GM06990 (cell line): ENCODE measurements around the gene TUBA4A.

ENCODE experiments used
- DNase-seq: peaks from one replicate; pipeline ENCODE4 v3.0.0-alpha.2; 2011; ENCODE audit not compliant: insufficient read length; ENCODE audit errors: extremely low read depth
- H3K27me3 ChIP-seq: replicated peaks from 2 replicates; pipeline ENCODE4 v1.6.0; 2011; ENCODE audit warnings: low read length; ENCODE audit not compliant: control insufficient read depth, insufficient read depth
- H3K36me3 ChIP-seq: 2 replicates; pipeline ENCODE4 v1.5.1; 2011; ENCODE audit warnings: low read length; ENCODE audit not compliant: control insufficient read depth, insufficient read depth
- H3K4me3 ChIP-seq: replicated peaks from 2 replicates; pipeline ENCODE4 v1.5.1; 2011; ENCODE audit warnings: low read depth, mild to moderate bottlenecking, control low read depth, low read length
- TF ChIP-seq, protein P1 (sequence below): IDR thresholded peaks from 2 replicates; pipeline ENCODE4 v1.5.1; 2011; ENCODE audit warnings: low read length, control low read depth, mild to moderate bottlenecking, inconsistent platforms; ENCODE audit not compliant: insufficient read depth, poor library complexity, severe bottlenecking

Gene TUBA4A

DNA sequence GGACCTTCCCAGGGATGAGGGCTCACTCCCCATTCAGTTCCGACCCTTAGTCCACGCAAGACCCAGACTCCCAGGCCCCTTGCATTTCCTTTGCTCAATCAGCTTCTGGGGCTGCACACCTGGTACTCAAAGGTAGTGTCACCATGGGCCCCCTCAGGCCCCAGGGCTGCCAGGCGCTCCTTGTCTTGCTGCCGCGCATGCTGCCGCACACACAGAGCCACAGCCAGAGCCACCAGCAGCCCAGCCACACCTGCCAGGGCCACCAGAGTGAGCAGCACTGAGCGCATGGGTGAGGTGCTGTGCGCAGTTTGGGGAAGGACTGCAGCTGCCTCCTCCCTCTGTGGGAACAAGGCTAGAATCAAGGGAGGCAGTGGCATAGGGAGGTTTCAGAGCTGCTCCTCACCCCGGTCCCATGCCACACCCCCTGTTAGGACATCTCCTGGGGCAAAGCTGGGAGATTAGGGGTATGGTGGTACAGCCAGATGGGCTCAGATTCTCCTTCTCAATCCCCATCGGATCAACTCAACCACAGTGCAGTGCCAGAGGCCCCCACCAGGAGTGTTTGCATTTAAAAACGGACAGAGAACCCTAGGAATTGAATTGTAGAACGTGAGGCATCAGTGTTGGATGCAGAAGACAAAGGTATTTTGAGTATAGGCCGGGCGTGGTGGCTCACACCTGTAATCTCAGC lies 44.2 kb upstream of the TUBA4A start:
- H3K27me3 ChIP-seq, result peaks cover 3% of the 10 kb centered on the region
- no peak for DNase-seq
- no peaks in the 10 kb centered on the region for H3K36me3 ChIP-seq
- no peak overlapping the region for H3K4me3 ChIP-seq
- TF ChIP-seq, protein P1, sequence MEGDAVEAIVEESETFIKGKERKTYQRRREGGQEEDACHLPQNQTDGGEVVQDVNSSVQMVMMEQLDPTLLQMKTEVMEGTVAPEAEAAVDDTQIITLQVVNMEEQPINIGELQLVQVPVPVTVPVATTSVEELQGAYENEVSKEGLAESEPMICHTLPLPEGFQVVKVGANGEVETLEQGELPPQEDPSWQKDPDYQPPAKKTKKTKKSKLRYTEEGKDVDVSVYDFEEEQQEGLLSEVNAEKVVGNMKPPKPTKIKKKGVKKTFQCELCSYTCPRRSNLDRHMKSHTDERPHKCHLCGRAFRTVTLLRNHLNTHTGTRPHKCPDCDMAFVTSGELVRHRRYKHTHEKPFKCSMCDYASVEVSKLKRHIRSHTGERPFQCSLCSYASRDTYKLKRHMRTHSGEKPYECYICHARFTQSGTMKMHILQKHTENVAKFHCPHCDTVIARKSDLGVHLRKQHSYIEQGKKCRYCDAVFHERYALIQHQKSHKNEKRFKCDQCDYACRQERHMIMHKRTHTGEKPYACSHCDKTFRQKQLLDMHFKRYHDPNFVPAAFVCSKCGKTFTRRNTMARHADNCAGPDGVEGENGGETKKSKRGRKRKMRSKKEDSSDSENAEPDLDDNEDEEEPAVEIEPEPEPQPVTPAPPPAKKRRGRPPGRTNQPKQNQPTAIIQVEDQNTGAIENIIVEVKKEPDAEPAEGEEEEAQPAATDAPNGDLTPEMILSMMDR, result no peak

DNA sequence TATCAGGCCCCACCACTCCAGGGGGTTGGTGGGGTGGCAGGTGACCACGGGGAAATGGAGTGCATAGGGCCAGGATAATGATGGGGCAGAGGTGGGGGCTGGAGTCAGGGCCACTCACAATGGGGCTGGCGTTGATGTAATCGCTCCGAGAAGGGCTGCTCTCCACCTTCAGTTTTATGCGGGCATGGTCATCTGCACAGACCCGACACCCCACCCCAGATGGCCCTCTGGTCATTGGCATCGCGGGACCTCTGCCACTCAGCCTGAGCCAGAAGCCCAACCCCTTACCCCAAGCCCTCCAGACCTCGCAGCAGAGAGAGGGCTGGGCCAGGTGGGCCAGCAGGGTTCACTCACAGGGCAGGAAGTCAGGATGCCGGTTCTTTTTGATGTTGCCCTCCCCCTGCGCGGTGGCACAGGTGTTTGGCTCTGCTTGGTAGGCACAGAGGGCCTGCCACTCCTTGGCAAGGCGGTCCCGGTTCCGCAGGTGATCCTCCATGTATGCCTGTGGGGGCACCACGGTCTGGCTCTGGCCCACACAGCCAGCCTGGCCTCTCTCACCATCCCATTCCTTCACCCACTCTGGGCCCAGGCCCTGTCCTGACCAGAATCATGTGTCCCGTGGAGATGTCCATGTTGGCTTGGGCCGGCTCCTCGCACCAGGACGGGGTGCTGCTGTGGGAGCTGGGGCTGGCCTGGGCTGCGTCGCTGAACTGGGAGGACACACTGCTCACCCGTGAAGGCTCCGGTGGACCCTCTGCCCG lies 43.1 kb upstream of the TUBA4A start:
- H3K36me3 ChIP-seq, result no peaks in the 10 kb centered on the region
- DNase-seq, result no peak
- TF ChIP-seq, protein P1, result no peak
- no peak overlapping the region for H3K4me3 ChIP-seq
- peaks cover 3% of the 10 kb centered on the region for H3K27me3 ChIP-seq

DNA sequence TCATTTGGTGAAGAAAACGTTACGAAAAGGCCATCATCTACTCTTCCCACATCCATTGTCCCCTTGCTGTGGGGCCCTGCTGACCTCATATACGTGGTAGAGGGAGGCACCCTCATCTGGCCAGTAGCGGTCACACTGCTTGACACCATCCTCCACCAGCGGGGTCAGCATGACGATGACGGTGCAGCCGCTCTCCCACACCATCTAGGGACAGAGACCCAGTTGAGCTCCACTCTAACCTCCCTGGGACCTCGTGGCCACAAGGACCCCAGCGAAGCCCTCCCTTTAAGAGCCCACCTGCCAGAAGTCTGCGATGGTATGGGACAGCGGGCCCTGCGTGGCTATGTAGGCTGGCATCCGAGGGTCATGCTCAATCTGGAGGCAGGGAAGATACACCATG lies 42.4 kb upstream of the TUBA4A start:
- Histone ChIP-seq H3K4me3 (no peak overlapping the region), H3K36me3 (no peaks in the 10 kb centered on the region), H3K27me3 (peaks cover 3% of the 10 kb centered on the region; the same call in 1 of the 2 replicates)
- TF ChIP-seq, protein P1, result no peak
- no peak for DNase-seq

DNA sequence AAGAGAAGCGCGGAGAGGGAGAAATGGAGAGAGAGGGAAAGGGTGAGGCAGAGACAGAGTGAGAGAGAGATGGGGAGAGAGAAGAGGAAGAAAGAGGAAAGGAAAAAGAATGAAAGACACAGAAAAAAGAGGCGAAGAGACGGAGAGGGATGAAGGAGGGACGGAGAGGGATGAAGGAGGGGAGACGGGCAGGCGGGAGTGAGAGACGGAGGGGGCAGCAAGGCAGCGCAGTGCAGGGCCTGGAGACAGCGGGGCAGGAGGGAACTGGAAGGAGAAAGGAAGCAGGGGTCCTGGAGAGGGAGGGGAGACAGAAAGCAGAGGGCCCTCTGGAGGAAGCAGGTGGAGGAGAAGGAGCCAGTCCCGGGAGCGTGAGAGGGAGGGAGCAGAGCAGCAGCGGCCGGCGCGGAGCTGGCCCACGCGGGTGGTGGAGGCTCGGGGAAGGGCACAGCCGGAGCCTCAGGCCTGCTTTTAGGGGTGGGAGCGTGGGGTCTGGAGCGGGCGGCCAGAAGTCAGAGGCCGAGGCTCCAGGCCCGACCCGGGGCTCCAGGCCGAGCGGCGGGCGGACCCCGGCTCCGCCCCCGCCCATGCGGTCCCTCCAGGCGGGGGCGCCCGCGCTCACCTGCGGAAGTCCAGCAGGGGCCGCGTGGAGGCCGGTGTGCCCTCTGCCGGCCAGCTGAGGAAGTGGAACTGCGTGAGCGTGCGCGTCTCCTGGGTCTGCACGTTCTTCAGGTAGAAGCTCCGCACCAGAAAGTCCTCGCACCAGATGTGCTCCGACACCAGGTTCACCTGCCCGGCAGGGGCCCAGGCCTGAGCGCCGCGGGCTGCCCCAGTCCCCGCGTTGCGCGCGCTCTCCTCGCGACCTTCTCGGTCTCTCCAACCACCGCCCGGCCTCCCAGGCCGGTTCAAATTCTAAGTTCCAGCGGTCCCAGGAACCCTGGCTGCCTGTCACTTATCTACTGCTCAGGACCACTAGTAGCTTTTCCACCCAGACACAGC lies 40.9 kb upstream of the TUBA4A start:
- H3K36me3 ChIP-seq, result no peaks in the 10 kb centered on the region
- H3K27me3 ChIP-seq, result peaks cover 1% of the 10 kb centered on the region; the same call in 1 of the 2 replicates
- peak; percentile 92 for DNase-seq
- TF ChIP-seq, protein P1, result peak; percentile 99
- H3K4me3 ChIP-seq, result peak overlapping the region; percentile 57

DNA sequence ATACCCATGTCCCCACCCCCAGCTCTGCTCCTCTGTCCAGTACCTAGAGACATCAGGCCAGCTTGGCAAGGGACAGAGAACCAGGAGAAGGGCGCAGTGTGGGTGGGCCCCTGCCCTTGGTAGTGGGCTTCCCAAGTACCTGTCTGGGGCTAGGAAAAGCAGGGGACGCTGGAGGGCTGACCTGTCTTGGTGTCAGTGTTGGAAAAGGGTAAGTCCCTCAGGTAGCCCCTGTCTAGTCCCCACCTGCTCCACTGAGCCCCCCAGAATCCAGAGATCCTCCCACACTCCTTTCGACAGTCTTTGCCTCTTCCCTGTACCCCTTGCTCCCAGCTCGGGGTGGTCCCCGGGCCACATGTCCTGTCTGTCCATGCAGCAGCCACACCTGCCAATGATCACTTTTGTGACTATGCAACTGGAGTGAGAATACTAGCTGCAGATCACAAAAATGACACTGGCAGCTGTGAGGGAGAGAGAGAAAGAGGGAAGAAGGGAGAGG lies 40.1 kb upstream of the TUBA4A start:
- H3K27me3 ChIP-seq, result no peaks in the 10 kb centered on the region
- no peak overlapping the region for H3K4me3 ChIP-seq
- DNase-seq, result no peak
- H3K36me3 ChIP-seq, result no peaks in the 10 kb centered on the region
- TF ChIP-seq, protein P1, result no peak
